HepG2 (cell line): ENCODE measurements around the gene PLA2G4B. TPM values are rescaled to one million over a fixed set of nuclear protein-coding genes. Genes with fewer than 3 reads are reported as not detected.
A peak's percentile ranks its signal among the peaks of the same experiment; 100 is the strongest.

ENCODE experiments used
- AGO2 ChIP-seq: fragments of 200-400 bp; formaldehyde crosslinking; optimal IDR thresholded peaks from 2 replicates; pipeline ENCODE3; 2017; ENCODE audit warnings: mild to moderate bottlenecking, low read depth, low read length, moderate library complexity
- GTF3A ChIP-seq: sonication (generic); formaldehyde crosslinking; conservative IDR thresholded peaks from 2 replicates; pipeline ENCODE4 v1.4.0; 2020; ENCODE audit warnings: mild to moderate bottlenecking, missing genetic modification reagents
- HNF4G ChIP-seq, 2 experiments: sonication (generic) in 1 of 2; formaldehyde crosslinking in 1 of 2; IDR thresholded peaks; 2 replicates each; pipeline versions ENCODE4 v1.4.0 to v1.6.1; 2011 to 2020; ENCODE audit warnings: borderline replicate concordance in 2 of 2, low read depth in 2 of 2, mild to moderate bottlenecking in 2 of 2, low read length in 1 of 2, missing genetic modification reagents in 1 of 2, moderate library complexity in 1 of 2
- IKZF5 ChIP-seq: IDR thresholded peaks from 2 replicates; pipeline ENCODE4 v1.6.1; 2018; ENCODE audit warnings: missing genetic modification reagents, mild to moderate bottlenecking, missing compliant biosample characterization
- KLF12 ChIP-seq: sonication (generic); formaldehyde crosslinking; IDR thresholded peaks from 2 replicates; pipeline ENCODE4 v1.4.0; 2020; ENCODE audit warnings: missing genetic modification reagents, borderline replicate concordance
- MXI1 ChIP-seq: IDR thresholded peaks from 3 replicates; pipeline ENCODE4 v1.6.1; 2012; ENCODE audit warnings: low read depth, low read length, inconsistent platforms, borderline replicate concordance
- PAXIP1 ChIP-seq: sonication (generic); formaldehyde crosslinking; conservative IDR thresholded peaks from 2 replicates; pipeline ENCODE4 v1.4.0; 2020; ENCODE audit warnings: mild to moderate bottlenecking, missing genetic modification reagents, moderate library complexity
- RFX3 ChIP-seq: IDR thresholded peaks from 2 replicates; pipeline ENCODE4 v1.6.1; 2016; ENCODE audit warnings: missing biosample characterization, missing genetic modification reagents
- RXRA ChIP-seq: sonication (generic); formaldehyde crosslinking; IDR thresholded peaks from 2 replicates; pipeline ENCODE4 v1.5.1; 2020; ENCODE audit warnings: missing genetic modification reagents
- SMARCE1 ChIP-seq: fragments of 450-650 bp; IDR thresholded peaks from 2 replicates; pipeline ENCODE4 v1.6.1; 2017; ENCODE audit warnings: borderline replicate concordance
- THAP9 ChIP-seq: sonication (generic); formaldehyde crosslinking; IDR thresholded peaks from 2 replicates; pipeline ENCODE4; 2020; ENCODE audit warnings: missing genetic modification reagents, mild to moderate bottlenecking, borderline replicate concordance
- U2AF1 ChIP-seq: fragments of 200-400 bp; formaldehyde crosslinking; optimal IDR thresholded peaks from 2 replicates; pipeline ENCODE3; 2017; ENCODE audit warnings: mild to moderate bottlenecking, low read depth, low read length
- ZBTB7A ChIP-seq: sonication (generic); formaldehyde crosslinking; IDR thresholded peaks from 2 replicates; pipeline ENCODE4 v1.8.0; 2022; ENCODE audit warnings: mild to moderate bottlenecking, missing genetic modification reagents
- ZBTB7B ChIP-seq: sonication (generic); formaldehyde crosslinking; IDR thresholded peaks from 2 replicates; pipeline ENCODE4 v1.4.0; 2020; ENCODE audit warnings: missing genetic modification reagents
- ZFP37 ChIP-seq: sonication (generic); formaldehyde crosslinking; IDR thresholded peaks from 2 replicates; pipeline ENCODE4 v1.4.0; 2020; ENCODE audit warnings: missing genetic modification reagents, borderline replicate concordance
- ZNF230 ChIP-seq: sonication (generic); formaldehyde crosslinking; IDR thresholded peaks from 2 replicates; pipeline ENCODE4 v1.4.0; 2020; ENCODE audit warnings: mild to moderate bottlenecking, missing genetic modification reagents
- ZNF251 ChIP-seq: sonication (generic); formaldehyde crosslinking; IDR thresholded peaks from 2 replicates; pipeline ENCODE4 v1.9.0; 2021; ENCODE audit warnings: mild to moderate bottlenecking, missing genetic modification reagents
- ZNF317 ChIP-seq: sonication (generic); formaldehyde crosslinking; IDR thresholded peaks from 2 replicates; pipeline ENCODE4 v1.5.0; 2020; ENCODE audit warnings: mild to moderate bottlenecking, missing genetic modification reagents
- ZNF326 ChIP-seq: sonication (generic); formaldehyde crosslinking; IDR thresholded peaks from 2 replicates; pipeline ENCODE4 v1.4.0; 2020; ENCODE audit warnings: missing genetic modification reagents, borderline replicate concordance
- ZNF350 ChIP-seq: sonication (generic); formaldehyde crosslinking; IDR thresholded peaks from 2 replicates; pipeline ENCODE4 v1.4.0; 2020; ENCODE audit warnings: mild to moderate bottlenecking, low read depth, missing genetic modification reagents, borderline replicate concordance
- ZNF510 ChIP-seq: sonication (generic); formaldehyde crosslinking; IDR thresholded peaks from 2 replicates; pipeline ENCODE4 v1.4.0; 2020; ENCODE audit warnings: low read depth, mild to moderate bottlenecking, missing genetic modification reagents
- ZNF616 ChIP-seq: sonication (generic); formaldehyde crosslinking; IDR thresholded peaks from 2 replicates; pipeline ENCODE4 v1.5.0; 2020; ENCODE audit warnings: low read depth, mild to moderate bottlenecking, missing genetic modification reagents
- ZNF740 ChIP-seq: sonication (generic); formaldehyde crosslinking; IDR thresholded peaks from 2 replicates; pipeline ENCODE4 v1.4.0; 2020; ENCODE audit warnings: missing genetic modification reagents
- polyA plus RNA-seq, 8 experiments: library from polyadenylated mRNA; depleted of rRNA in 3 of 8; stranded (reverse) in 7 of 8; unstranded in 1 of 8; fragments of >200 nt; fragmentation: Illumina TruSeq in 4 of 8; extraction: Trizol in 4 of 8; gene quantifications; 2 replicates each; pipeline versions ENCODE4 v1.2.1 to v1.2.3, GENCODE V29; 2011 to 2016; ENCODE audit warnings: low read depth in 4 of 8, missing spikeins in 1 of 8, mixed read lengths in 1 of 8; ENCODE audit not compliant: insufficient read depth in 1 of 8
- total RNA-seq, 5 experiments: library from RNA; depleted of rRNA; stranded (reverse); fragments of >200 nt; fragmentation: Illumina TruSeq; extraction: Trizol; gene quantifications; 2 replicates each; pipeline ENCODE4 v1.2.3, GENCODE V29; 2016; ENCODE audit warnings: low read depth in 1 of 5

Gene PLA2G4B
- total and polyA plus RNA-seq, 2 of the 13 experiments (the other 11 are each of a cell fraction or from before 2014, with no cell fraction given): 5.1 to 8.0 TPM

GRCh38 chr15:41866263-41866703 lies 27.6 kb downstream of the PLA2G4B start (continued):
- TF ChIP-seq ZBTB7B (CRISPR knock-in tag) (peak; percentile 65), ZNF616 (CRISPR knock-in tag) (0 out of 2 replicates have a peak, but pooled peaks have one; percentile 33), ZFP37 (no peak), THAP9 (peak; percentile 27; the same call in 1 of the 2 replicates), RXRA (CRISPR knock-in tag) (peak; percentile 83), PAXIP1 (CRISPR knock-in tag) (peak; percentile 69), MXI1 (peak; percentile 10; the same call in 1 of the 3 replicates), SMARCE1 (no peak), KLF12 (CRISPR knock-in tag) (no peak), ZNF251 (no peak), ZNF317 (no peak), RFX3 (CRISPR knock-in tag) (peak; percentile 79), IKZF5 (CRISPR knock-in tag) (no peak), ZNF326 (CRISPR knock-in tag) (no peak), ZNF510 (0 out of 2 replicates have a peak, but pooled peaks have one; percentile 43), GTF3A (CRISPR knock-in tag) (0 out of 2 replicates have a peak, but pooled peaks have one; percentile 68), HNF4G (IDR thresholded peaks at IDR 0.05; ENCODE audit: borderline replicate concordance, low read depth, low read length) (peak; percentile 45; the same call in 1 of the 2 replicates), HNF4G (CRISPR knock-in tag; IDR thresholded peaks at IDR 0.05; ENCODE audit: borderline replicate concordance, low read depth) (no peak), ZNF350 (CRISPR knock-in tag) (0 out of 2 replicates have a peak, but pooled peaks have one; percentile 4), U2AF1 (no peak), ZNF230 (peak; percentile 66; the same call in 1 of the 2 replicates), ZBTB7A (CRISPR knock-in tag) (0 out of 2 replicates have a peak, but pooled peaks have one; percentile 41), ZNF740 (CRISPR knock-in tag) (no peak), AGO2 (no peak)
